ENCODE data around the gene UST.
"Not testable (repeated sequence)": the region's sequence is repeated elsewhere in the genome, so short reads cannot be mapped to it uniquely, and the experiment has no call there.

The UST gene

GRCh38 chr6:148954461-148954860 is 207.6 kb downstream of the UST start:
- Mint-ChIP-seq H3K27ac (no peak overlapping the region), H3K9me3 (no peaks in the 10 kb centered on the region), H3K4me1 (no peaks in the 10 kb centered on the region), H3K4me3 (no peak overlapping the region), H3K36me3 (no peaks in the 10 kb centered on the region)
- ATAC-seq (no peak), DNase-seq (ENCODE audit: low spot score in 2 of 2) (no peak)

- no peak for DNase-seq (ENCODE audit: low spot score in 2 of 2)
- no peak overlapping the region for H3K4me3 Mint-ChIP-seq
- H3K36me3 Mint-ChIP-seq = no peaks in the 10 kb centered on the region
- no peak for ATAC-seq
- H3K9me3 Mint-ChIP-seq = no peaks in the 10 kb centered on the region
- H3K27ac Mint-ChIP-seq = no peak overlapping the region
- H3K4me1 Mint-ChIP-seq = no peaks in the 10 kb centered on the region
These were observed 208.1 kb downstream of the UST start for GRCh38 chr6:148954934-148955333.

GRCh38 chr6:148955441-148955840 is 208.6 kb downstream of the UST start:
- H3K4me1 Mint-ChIP-seq = no peaks in the 10 kb centered on the region
- no peak for DNase-seq (ENCODE audit: low spot score in 2 of 2)
- no peak overlapping the region for H3K27ac Mint-ChIP-seq
- H3K4me3 Mint-ChIP-seq = no peak overlapping the region
- no peaks in the 10 kb centered on the region for H3K9me3 Mint-ChIP-seq
- ATAC-seq = no peak
- no peaks in the 10 kb centered on the region for H3K36me3 Mint-ChIP-seq

- not testable (repeated sequence) for H3K4me1 Mint-ChIP-seq; H3K36me3 Mint-ChIP-seq; H3K27ac Mint-ChIP-seq; H3K4me3 Mint-ChIP-seq; ATAC-seq; H3K9me3 Mint-ChIP-seq; DNase-seq (ENCODE audit: low spot score in 2 of 2)
These were observed 209.3 kb downstream of the UST start for GRCh38 chr6:148956163-148956562.

GRCh38 chr6:148957752-148958151 is 210.9 kb downstream of the UST start:
- ATAC-seq (no peak), DNase-seq (ENCODE audit: low spot score in 2 of 2) (no peak)
- Mint-ChIP-seq H3K36me3 (no peaks in the 10 kb centered on the region), H3K4me3 (no peak overlapping the region), H3K9me3 (no peaks in the 10 kb centered on the region), H3K27ac (no peak overlapping the region), H3K4me1 (no peaks in the 10 kb centered on the region)

GRCh38 chr6:148959008-148959407 is 212.2 kb downstream of the UST start:
- H3K4me3 Mint-ChIP-seq = no peak overlapping the region
- ATAC-seq = no peak
- H3K36me3 Mint-ChIP-seq = no peaks in the 10 kb centered on the region
- DNase-seq (ENCODE audit: low spot score in 2 of 2) = no peak
- no peak overlapping the region for H3K27ac Mint-ChIP-seq
- H3K9me3 Mint-ChIP-seq = no peaks in the 10 kb centered on the region
- no peaks in the 10 kb centered on the region for H3K4me1 Mint-ChIP-seq

GRCh38 chr6:148959501-148959900 is 212.7 kb downstream of the UST start:
- no peaks in the 10 kb centered on the region for H3K9me3 Mint-ChIP-seq
- H3K4me3 Mint-ChIP-seq = no peak overlapping the region
- H3K27ac Mint-ChIP-seq = no peak overlapping the region
- ATAC-seq (no peak), DNase-seq (ENCODE audit: low spot score in 2 of 2) (no peak)
- no peaks in the 10 kb centered on the region for H3K4me1 Mint-ChIP-seq
- no peaks in the 10 kb centered on the region for H3K36me3 Mint-ChIP-seq

- Mint-ChIP-seq H3K27ac (no peak overlapping the region), H3K4me3 (no peak overlapping the region), H3K4me1 (no peaks in the 10 kb centered on the region), H3K9me3 (no peaks in the 10 kb centered on the region), H3K36me3 (peaks cover 6% of the 10 kb centered on the region)
- ATAC-seq (no peak), DNase-seq (ENCODE audit: low spot score in 2 of 2) (peak in 1 of 2 donors; percentile 32)
These were observed 216.2 kb downstream of the UST start for GRCh38 chr6:148962854-148963515.

- H3K9me3 Mint-ChIP-seq = no peaks in the 10 kb centered on the region
- peaks cover 6% of the 10 kb centered on the region for H3K36me3 Mint-ChIP-seq
- no peak for DNase-seq (ENCODE audit: low spot score in 2 of 2)
- H3K4me3 Mint-ChIP-seq = no peak overlapping the region
- H3K27ac Mint-ChIP-seq = no peak overlapping the region
- ATAC-seq = no peak
- H3K4me1 Mint-ChIP-seq = no peaks in the 10 kb centered on the region
These were observed 216.9 kb downstream of the UST start for GRCh38 chr6:148963738-148964137.

- H3K36me3 Mint-ChIP-seq = peaks cover 6% of the 10 kb centered on the region
- ATAC-seq = no peak
- no peak overlapping the region for H3K27ac Mint-ChIP-seq
- H3K4me1 Mint-ChIP-seq = no peaks in the 10 kb centered on the region
- H3K9me3 Mint-ChIP-seq = no peaks in the 10 kb centered on the region
- DNase-seq (ENCODE audit: low spot score in 2 of 2) = no peak
- H3K4me3 Mint-ChIP-seq = no peak overlapping the region
These were observed 217.6 kb downstream of the UST start for GRCh38 chr6:148964467-148964866.

- DNase-seq (ENCODE audit: low spot score in 2 of 2) (no peak), ATAC-seq (no peak)
- no peaks in the 10 kb centered on the region for H3K4me1 Mint-ChIP-seq
- no peak overlapping the region for H3K27ac Mint-ChIP-seq
- no peak overlapping the region for H3K4me3 Mint-ChIP-seq
- peaks cover 6% of the 10 kb centered on the region for H3K36me3 Mint-ChIP-seq
- H3K9me3 Mint-ChIP-seq = no peaks in the 10 kb centered on the region
These were observed 218.5 kb downstream of the UST start for GRCh38 chr6:148965287-148965686.

GRCh38 chr6:148967011-148967520 is 220.2 kb downstream of the UST start:
- Mint-ChIP-seq H3K4me3 (no peak overlapping the region), H3K9me3 (no peaks in the 10 kb centered on the region), H3K36me3 (peaks cover 6% of the 10 kb centered on the region), H3K27ac (no peak overlapping the region), H3K4me1 (peaks cover 3% of the 10 kb centered on the region)
- no peak for ATAC-seq
- no peak for DNase-seq (ENCODE audit: low spot score in 2 of 2)

- DNase-seq (ENCODE audit: low spot score in 2 of 2) = no peak
- Mint-ChIP-seq H3K9me3 (no peaks in the 10 kb centered on the region), H3K4me1 (peaks cover 7% of the 10 kb centered on the region), H3K4me3 (no peak overlapping the region), H3K36me3 (peaks cover 6% of the 10 kb centered on the region), H3K27ac (no peak overlapping the region)
- ATAC-seq = no peak
These were observed 220.7 kb downstream of the UST start for GRCh38 chr6:148967541-148967956.

GRCh38 chr6:148968771-148969602 is 222.2 kb downstream of the UST start:
- no peaks in the 10 kb centered on the region for H3K9me3 Mint-ChIP-seq
- peaks cover 6% of the 10 kb centered on the region for H3K36me3 Mint-ChIP-seq
- H3K27ac Mint-ChIP-seq = no peak overlapping the region
- no peak for ATAC-seq
- no peak overlapping the region for H3K4me3 Mint-ChIP-seq
- DNase-seq (ENCODE audit: low spot score in 2 of 2) = no peak
- peaks cover 7% of the 10 kb centered on the region for H3K4me1 Mint-ChIP-seq

- no peak for ATAC-seq
These were observed 222.8 kb downstream of the UST start for GRCh38 chr6:148969603-148970061.

More at GRCh38 chr6:148969603-148970061, 222.8 kb downstream of the UST start:
- H3K4me3 Mint-ChIP-seq = no peak overlapping the region
- H3K4me1 Mint-ChIP-seq = peaks cover 7% of the 10 kb centered on the region
- H3K27ac Mint-ChIP-seq = no peak overlapping the region
- H3K9me3 Mint-ChIP-seq = no peaks in the 10 kb centered on the region
- no peak for DNase-seq (ENCODE audit: low spot score in 2 of 2)
- H3K36me3 Mint-ChIP-seq = peaks cover 6% of the 10 kb centered on the region
